Stimulated activated CD8-positive, alpha-beta memory T cell treated with anti-CD3 and anti-CD28 coated beads, Interleukin-12 subunit alpha, Interleukin-12 subunit beta, amount 100 ng/mL, for 24 hours (primary cell): ENCODE data around the gene TTC21A.

Experiments used
- DNase-seq: peaks from one replicate; pipeline ENCODE4 v3.0.0-alpha.2; 2020; ENCODE audit errors: extremely low read depth

The TTC21A gene

DNA sequence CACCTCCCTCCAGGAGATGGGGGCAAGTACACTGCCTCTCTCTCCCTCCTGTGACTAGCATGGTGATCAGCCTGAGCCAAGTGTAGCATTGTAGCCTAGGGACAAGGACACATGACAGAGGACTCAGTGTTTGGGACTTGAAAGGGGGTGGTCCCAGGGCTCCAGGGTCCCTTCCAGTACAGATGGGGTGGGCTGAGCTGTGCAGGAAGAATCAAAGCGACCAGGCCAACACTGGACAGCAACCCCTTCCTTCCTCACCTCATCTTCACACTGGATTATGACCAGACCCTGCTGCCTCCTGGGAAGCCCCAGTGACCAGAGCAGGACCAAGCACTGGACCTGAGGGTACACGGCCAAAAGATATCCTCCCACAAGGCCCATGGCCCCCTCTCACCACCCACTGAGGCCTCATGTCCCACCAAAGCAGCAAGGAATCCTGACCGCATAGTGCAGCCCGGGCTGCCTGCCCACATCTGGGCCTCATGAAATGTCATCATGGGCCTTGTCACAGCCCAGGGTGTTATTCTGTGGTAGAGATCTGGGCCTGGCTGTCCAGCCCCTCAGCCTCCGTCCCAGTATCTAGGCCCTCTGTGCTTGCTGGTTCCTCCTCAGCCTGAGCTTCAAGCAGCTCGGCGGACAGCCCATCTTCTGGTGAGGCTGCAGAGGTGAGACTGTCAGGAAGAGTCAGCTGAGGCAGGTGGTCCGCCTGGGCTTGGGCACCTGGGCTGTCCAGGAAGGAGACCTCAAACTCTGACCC, 9.6 kb upstream of the TTC21A start:
- no peak for DNase-seq

DNA sequence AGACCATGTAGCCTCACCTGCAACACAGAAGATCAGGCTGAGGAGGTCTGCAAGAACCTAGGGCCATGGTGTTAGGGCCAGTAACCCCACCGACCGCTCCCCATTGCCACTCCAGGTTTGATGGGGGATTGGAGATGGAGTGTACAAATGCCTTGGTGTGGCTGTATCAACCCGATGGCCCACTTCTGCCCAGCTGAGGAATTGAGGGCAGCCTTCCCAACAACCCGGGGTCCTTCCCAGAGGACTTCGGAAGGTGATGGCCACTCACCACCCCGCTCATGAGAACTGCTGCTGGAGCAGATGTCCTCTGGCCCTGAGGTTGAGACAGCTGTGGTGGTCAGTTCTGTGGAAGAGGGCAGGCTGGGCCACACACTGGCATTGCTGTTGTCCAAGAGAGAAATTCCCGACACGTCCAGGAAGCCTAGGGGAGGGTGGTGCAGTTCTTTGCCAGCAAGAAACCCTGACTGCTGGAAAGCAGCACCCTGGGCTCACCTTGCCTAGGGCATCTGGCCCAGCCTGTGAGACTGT, 8.9 kb upstream of the TTC21A start:
- DNase-seq, result no peak

DNA sequence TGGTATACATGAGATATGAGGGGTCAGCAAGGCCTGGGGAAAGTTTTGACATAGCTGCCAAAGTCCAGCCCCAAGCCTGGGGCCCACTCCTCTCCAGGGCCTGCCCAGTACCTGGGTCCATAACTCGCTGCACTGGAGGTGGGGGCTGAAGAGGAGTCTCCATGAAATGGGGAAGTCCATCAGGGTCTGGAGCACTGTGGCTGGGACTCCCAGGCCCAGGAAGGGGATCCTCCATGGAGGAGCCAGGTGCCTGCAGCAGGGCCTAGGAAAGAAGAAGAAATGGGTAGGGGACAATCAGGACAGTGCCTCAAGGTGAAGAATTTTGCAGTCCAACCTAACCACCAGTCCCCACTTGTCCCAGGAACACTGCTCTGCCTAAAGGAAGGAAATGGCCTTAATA, 8.2 kb upstream of the TTC21A start:
- no peak for DNase-seq

DNA sequence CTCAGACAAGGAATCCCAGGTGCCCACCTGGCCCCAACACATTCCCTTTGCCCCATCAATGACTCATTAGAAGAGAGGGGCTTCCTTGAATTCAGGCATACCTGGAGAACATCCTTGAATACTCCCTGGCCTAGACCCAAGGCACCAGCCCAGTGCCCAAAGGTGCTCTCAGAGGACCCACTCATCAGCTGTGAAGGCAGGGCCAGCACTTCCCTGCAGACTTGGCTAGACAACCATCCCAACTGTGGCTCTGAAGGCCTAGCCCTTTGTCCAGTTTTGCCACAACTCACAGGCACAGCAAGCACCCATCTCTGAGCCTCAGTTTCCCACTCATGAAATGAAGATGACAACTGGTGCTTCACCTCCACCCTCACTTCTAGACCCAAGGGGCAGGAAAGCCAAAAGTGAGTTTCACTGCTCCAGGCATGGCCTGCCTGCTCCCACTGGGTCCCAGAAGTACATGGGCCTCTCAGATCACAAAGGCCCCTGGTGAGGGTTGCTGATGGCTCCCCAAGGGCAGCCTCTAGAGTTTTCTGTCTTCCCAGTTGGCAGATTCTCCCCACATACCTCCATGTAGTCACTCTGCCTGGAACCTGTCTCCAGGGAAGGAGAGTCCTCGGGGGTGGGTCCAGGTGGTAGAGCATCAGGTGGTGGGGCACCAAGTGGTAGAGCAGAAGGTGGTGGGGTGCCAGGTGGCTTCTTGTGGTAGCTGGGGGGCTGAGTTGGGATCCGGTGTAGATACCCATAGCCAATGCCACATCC, 7.6 kb upstream of the TTC21A start:
- DNase-seq, result no peak

DNA sequence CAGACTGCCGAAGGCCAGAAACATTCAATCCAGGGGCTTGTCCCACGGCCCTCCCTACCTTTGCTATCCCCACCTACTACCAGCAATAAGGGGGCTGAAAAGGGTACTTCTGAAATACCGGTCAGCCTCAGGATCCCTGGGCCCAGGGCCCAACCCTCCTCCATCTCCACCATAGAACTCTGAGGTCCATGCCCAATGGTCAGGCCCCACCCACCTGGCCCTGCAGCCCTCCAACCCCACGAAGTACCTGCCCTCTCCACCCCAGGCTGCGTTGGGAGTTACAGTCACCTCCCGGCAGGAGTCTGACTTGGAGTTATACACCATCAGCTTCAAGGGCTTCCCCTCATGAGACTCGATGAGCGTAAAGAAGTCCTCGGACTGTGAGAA, 7.0 kb upstream of the TTC21A start:
- no peak for DNase-seq

DNA sequence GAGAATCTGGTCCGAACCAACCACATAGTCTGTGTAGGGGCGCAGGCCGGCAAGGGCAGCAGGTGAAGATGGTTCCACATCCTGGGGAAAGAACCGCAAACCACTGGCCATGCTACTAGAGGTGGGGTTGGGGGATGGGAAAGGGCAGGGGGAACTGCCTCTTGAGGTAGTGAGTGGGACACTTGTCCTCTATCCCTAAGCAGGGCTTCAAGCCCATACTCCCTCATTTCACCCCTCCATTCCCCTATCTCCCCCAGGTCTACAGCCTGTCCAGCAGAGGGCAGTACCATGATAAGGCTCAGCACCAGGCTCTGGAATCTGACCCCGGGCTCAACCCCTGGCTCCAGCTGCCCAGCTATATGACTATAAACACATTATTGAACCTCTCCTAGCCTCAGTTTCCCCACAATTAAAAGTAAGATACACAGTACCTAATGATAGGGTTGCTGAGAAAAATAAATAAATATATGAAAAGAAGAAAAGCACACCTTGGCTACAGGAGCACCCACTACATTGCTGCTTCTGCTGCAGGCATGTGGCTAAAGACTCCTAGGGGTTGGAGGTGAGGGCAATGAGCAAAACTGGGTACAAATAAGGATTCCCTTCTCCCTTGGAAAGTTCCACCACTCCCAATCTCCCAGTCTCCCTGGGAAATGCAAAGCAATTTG, 6.3 kb upstream of the TTC21A start:
- no peak for DNase-seq

DNA sequence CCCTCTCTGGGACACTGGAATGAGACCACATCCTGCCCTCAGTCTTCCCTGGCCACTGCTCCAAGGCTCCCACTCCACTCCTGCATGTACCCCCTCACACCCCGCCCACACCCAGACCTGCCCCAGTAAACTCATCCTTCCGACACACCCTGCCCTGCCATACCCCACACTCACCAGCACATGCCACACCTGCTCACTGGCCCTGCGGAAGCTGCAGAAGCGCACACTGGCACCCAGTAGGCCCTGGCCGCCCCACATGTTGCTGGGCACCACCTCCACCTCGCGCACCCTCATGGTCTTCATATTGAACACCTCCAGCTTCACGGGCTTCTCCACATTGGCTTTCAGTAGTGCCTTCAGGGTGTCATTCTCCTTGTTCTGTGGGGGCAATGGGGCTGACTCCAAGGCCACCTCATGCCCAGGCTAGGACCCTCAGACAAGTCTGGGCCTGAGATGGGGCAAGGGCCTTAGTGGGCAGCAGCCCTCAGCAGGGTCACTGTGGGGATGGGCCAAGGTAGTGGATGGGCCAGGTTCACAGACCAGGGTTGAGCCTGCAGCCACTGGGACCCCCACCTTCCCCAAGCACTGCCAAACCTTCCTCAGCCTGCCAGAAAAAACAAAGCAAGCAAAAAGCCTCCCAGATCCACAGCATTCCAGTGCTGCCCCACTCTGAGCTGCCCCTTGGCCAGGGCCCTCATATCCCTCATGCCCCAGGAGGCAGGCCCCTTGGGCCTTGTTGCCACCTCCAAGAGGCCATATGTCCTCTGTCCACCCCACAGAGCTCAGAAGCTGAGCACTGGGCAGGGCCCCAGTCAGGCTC, 4.8 kb upstream of the TTC21A start:
- DNase-seq, result no peak

DNA sequence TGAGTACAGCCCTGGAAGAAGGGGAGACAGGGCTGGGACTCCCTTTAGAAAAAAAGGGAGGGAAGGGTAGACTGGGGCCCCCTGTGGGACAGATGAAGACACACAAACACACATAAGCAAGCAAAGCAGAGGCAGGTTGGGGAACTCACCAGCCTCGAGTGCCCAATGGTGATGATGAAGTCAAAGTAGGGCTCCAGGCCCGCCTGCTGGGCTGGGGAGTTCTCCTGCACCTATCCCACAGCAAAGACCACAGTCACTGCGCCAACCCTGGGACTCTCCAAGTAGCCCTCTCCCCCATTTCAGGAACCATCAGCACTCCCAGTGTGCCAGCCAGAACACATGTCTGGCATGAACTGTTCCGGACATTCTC, 4.2 kb upstream of the TTC21A start:
- DNase-seq, result no peak

DNA sequence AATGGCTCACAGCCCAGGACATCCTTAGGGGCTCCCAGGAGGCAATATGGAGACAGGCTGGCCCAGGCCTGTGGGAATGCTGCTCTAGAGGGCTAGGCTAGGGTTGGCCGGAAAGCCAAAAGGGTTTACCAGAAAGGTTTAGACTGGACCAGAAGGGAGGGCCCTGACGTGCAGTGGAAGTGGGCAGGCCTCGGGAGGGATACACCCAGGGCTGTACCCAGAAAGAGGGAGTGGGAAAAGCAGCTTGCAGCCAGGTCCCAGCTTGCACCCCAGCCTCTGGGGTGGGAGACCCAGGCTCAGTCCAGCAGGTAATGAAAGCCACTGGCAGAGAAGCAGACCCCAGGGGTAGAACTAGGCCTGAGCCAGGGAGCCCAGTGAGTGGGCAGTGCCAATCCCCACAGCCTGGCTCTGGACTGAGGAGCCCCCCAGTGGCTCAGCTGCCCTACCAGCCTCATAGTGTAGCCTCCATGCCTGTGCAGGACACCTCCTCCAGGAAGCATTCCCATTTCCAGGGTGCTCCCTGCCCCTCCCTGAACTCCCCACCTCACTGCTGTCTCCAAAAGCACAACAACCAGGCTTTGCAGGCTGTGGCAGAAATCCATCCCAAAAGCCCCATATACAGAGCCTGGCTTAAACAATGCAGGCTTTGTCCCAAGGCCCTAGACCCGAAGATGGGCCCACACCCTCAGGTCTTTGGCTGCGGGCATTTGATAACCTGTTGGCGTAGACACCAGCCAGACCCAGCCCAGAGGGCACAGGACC, 3.5 kb upstream of the TTC21A start:
- no peak for DNase-seq

DNA sequence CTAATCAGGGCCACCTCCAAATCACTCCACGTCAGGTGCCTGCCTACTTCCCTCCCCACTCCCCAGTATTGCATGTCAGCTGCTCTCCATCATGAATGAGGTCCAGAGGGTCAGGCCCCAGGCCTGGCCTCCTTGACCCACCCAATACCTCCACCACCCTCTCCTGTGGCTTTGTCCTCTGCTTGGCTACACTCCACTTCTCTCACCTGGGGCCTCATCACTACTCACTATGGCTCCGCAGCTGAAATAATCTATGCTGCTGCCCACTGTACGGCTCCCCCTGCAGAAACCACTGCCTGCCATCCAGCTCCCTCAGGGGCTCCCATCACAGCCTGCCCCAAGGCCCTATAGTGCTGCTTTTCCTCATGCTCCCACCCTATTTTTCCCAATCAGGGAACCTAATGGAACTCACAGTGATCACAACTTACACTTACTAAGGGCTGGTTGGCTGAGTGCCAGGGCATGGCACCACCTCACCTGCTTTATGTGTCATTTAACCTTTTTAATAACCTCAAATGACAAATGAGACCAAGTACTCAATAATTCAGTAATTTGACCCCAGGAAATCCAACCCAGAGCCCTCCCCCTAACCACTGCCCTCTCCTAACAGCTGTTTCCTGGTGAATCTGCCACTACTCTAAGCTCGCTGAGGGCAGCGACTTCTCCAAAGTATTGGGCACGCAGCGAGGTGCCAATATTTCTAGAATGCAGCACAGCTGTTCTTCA, 2.4 kb upstream of the TTC21A start:
- no peak for DNase-seq

DNA sequence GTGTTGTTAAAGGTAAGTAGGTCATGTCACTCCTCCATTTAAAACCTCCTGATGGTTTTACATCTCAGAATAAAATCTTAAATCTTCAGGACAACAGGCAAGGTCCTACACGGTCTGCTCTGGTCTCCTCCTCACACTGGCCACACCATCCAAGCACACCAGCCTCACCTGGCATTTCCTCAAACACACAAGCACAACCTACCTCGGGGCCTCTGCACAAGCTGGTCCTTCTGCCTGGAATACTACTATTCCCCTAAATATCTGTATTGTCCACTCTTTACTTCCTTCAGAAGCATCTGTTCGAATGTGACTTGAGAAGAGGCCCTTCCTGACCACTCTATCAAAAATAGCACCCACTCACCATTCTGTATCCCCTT, 1.8 kb upstream of the TTC21A start:
- DNase-seq, result no peak

DNA sequence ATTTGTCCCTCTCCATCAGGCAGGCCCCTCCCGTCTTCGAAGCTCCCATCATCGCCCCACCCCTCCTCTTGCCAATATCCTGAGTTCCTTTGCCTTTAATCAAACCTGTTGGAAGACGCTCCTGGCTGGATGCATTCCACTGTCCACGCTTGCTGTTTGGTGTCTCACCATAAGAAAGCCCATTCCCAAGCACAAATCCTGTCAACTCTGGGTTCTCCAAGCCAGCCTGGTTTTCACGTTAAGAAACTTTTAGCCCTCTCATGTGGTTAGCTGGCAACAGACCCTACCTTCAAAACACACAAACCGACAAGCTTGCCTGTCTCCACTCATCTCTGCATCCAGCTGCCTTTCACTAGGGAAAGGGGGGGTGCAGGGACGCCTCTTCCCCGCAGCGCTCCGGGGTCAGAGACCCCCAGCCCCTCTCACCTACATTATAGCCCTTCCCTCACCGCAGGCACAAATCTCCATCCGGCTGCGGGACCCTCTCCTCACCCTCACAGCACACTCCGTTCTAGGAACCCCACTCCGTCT, 1.1 kb upstream of the TTC21A start:
- DNase-seq, result no peak

DNA sequence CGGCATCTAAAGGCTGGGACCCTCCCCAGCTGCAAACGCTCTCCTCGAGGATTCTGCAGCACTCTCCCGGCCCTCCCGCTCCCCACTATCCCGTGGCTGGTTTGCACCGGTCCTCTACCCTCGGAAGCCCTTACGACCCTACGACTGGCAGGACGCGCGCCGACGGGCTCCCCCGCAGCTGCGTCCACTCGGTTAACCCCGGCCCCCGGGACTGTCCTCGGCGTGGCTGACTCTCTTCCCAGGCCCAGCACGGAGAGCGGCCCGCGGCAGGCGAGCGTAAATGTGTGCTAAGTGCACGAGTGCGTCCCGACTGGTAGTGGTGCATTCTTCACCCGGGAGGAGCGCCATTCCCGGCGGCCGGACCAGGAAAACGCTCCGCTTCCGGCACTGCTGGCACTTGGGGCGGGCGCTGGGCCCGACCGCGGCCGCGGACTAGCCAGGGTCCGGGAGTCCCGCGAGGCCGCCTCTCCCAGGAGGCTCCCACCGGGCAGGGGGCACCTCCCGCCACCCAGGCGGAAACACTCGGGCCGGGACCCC, 561 bp upstream of the TTC21A start:
- no peak for DNase-seq

DNA sequence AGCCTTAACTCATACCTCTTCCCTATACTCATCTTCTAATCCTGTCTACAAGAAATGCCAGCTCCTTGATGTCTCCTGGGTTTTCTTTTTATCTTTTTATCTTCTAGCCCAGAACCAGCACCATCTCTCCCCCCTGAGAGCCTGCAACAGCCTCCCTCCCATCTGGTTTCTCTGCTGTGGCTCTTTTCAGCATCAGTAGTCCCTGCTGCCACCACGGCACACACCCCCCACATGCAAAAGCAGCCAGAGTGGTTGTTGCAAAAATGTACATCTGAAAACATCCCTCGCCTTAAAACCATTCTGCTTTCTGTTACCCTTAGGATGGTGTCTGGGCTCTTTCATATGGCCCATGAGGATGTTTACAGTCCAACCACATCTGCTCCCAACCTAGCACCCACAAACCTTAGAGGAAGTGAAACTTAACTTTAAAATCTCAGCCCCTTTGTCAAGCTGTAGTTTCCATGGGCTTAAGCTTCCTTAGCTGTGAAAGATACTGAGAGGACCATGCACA, 775 bp downstream of the TTC21A start:
- no peak for DNase-seq

DNA sequence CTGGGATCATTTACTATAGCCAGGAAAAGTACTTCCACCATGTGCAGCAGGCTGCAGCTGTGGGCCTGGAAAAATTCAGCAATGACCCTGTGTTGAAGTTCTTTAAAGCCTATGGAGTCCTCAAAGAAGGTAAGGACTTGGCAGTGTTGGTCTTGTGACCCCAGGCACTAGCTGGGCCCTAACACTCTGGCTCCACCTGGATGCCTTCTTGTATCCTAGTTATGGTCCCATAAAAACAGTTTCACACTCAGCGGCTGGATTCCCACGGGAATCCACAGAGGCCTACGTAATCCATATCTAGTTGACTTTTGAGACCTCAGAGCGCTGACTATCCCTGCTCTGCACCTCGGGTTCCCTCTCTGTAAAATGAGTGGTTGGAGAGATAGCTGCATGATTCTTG, 1.6 kb downstream of the TTC21A start:
- DNase-seq, result no peak

DNA sequence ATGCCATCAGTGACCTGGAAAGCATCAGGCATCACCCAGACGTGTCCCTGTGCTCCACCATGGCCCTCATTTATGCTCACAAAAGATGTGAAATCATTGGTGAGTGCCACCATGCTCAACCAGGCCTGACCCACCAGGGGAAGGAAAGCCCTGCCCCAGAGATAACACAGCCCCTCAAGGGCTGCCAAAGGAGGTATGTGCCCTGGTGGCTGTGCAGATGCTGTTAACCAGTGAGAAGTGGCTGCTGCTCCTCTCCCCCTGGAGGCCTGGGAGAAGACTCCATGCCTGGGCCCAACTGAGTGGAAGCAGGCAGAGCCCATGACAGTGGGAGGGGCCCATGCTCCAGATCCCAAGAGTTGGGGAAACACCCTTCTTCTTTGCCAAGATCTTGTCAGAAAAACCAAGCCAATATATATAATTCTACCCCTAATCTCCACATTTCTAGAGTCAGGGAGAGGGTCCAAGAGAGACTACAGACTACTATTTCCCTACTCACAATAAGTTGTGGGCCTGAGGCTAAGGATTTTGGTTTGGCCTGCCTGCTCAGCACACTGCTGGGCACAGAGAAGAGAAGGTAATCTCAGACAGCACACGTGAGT, 2.7 kb downstream of the TTC21A start:
- no peak for DNase-seq

DNA sequence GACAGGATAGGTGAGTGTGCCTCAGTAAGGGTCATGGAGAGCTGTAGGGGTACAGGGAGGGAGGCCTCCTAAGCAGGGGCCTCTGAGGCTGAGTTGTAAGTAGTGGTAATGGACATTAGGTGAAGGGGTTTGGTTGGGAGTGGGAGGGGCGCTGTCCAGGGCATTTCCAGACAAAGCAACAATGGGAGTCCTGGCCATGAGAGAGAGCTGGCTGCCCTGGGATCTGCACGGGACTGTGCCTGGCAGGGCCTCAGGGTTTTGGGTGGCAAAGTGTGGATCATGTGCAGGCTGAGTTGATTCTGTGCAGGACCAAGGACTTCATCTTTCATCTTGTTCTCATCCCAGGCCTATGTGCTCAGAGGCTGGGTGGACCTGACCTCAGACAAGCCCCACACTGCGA, 4.6 kb downstream of the TTC21A start:
- DNase-seq, result no peak

DNA sequence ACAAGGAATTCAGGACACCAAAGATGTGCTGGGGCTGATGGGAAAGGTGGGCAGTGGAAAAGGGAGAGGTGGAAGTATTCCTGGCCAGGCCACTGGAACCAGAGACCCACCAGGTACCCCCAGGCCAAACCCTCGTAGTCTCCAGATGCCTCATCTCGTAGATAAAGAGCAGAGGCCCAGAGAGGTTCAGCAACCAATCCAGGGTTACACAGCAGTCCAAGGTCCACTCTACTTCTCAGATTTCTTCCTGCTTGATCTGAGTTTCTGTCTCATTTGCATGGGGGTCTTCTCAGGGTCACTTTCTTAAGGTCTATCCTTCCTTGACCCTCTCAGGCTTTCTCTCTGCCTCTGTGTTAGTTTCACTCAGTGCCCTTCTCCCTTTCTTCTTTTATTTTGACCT, 5.1 kb downstream of the TTC21A start:
- DNase-seq, result no peak

DNA sequence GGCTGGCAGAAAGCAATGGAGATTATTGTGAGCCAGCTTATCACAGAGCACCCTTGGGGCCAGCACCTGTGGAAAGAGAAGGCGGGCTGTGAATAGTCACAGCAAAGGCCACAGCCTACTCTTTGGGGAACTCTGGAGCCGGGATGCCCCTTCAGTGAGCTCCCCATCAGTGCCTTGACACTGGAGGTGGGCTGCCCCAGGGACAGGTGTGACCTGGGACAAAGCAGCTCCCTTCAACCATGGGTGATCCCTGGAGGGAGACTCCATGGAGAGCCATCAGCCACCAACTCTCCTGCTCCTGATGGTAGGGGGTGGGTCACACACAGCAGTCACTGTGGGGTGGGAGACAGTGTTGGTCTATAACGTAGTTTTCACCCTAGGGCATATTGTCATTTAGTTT, 5.8 kb downstream of the TTC21A start:
- DNase-seq, result no peak
